Neural progenitor cell (in vitro differentiated cells): ENCODE measurements around the gene NRG3. TPM values are rescaled to one million over a fixed set of nuclear protein-coding genes. Genes with fewer than 3 reads are reported as not detected.

Source experiments
- DNase-seq: peaks from one replicate; pipeline ENCODE4 v3.0.0-alpha.2; 2016; ENCODE audit warnings: low spot score
- H2AFZ ChIP-seq: fragments of 200-600 bp; sonication (generic); replicated peaks from 2 replicates; pipeline ENCODE4 v1.6.1; 2016; ENCODE audit warnings: antibody characterized with exemption
- H3F3A ChIP-seq: fragments of 200-600 bp; sonication (generic); 2 replicates; pipeline ENCODE4 v1.6.1; 2016; ENCODE audit warnings: antibody characterized with exemption, low read depth
- H3K27ac ChIP-seq: fragments of 200-600 bp; sonication (generic); 2 replicates; pipeline ENCODE4 v1.5.1; 2016; ENCODE audit warnings: mild to moderate bottlenecking
- H3K27me3 ChIP-seq: fragments of 200-600 bp; sonication (generic); 2 replicates; pipeline ENCODE4 v1.6.1; 2016; ENCODE audit warnings: mild to moderate bottlenecking, moderate library complexity
- H3K36me3 ChIP-seq: fragments of 200-600 bp; sonication (generic); 2 replicates; pipeline ENCODE4 v1.5.1; 2016
- H3K4me1 ChIP-seq: fragments of 200-600 bp; sonication (generic); 2 replicates; pipeline ENCODE4 v1.6.1; 2016; ENCODE audit warnings: mixed run types
- H3K4me2 ChIP-seq: fragments of 200-600 bp; sonication (generic); 2 replicates; pipeline ENCODE4 v1.6.1; 2016
- H3K4me3 ChIP-seq: fragments of 200-600 bp; sonication (generic); 2 replicates; pipeline ENCODE4 v1.5.1; 2016
- H3K79me2 ChIP-seq: fragments of 200-600 bp; sonication (generic); 2 replicates; pipeline ENCODE4 v1.6.1; 2016; ENCODE audit warnings: low read depth
- H3K9ac ChIP-seq: fragments of 200-600 bp; sonication (generic); 2 replicates; pipeline ENCODE4 v1.6.1; 2016
- H3K9me3 ChIP-seq: fragments of 200-600 bp; sonication (generic); 2 replicates; pipeline ENCODE4 v1.5.1; 2016; ENCODE audit warnings: low read depth
- H4K20me1 ChIP-seq: fragments of 200-600 bp; sonication (generic); 2 replicates; pipeline ENCODE4 v1.6.1; 2016; ENCODE audit warnings: low read depth
- H3K27ac Mint-ChIP-seq: 3 replicates; pipeline ENCODE4 v1.8.0; 2021; ENCODE audit warnings: mixed read lengths
- H3K27me3 Mint-ChIP-seq: 2 replicates; pipeline ENCODE4 v1.8.0; 2022; ENCODE audit warnings: low read depth, mild to moderate bottlenecking, inconsistent platforms, moderate library complexity, mixed read lengths; ENCODE audit not compliant: insufficient read depth
- H3K36me3 Mint-ChIP-seq: 3 replicates; pipeline ENCODE4 v1.8.0; 2021; ENCODE audit warnings: mixed read lengths
- H3K4me1 Mint-ChIP-seq: 3 replicates; pipeline ENCODE4 v1.8.0; 2021; ENCODE audit warnings: mixed read lengths
- H3K4me3 Mint-ChIP-seq: 3 replicates; pipeline ENCODE4 v1.8.0; 2021; ENCODE audit warnings: mild to moderate bottlenecking, moderate library complexity, mixed read lengths
- H3K9me3 Mint-ChIP-seq: 3 replicates; pipeline ENCODE4 v1.8.0; 2020; ENCODE audit warnings: mixed read lengths
- CTCF ChIP-seq: fragments of 200-600 bp; sonication (generic); IDR thresholded peaks from 2 replicates; pipeline ENCODE4 v1.5.1; 2017; ENCODE audit warnings: antibody characterized with exemption, mild to moderate bottlenecking
- EZH2 ChIP-seq: fragments of 200-600 bp; sonication (generic); IDR thresholded peaks from 2 replicates; pipeline ENCODE4 v1.6.1; 2017; ENCODE audit warnings: antibody characterized with exemption, mild to moderate bottlenecking, moderate library complexity
- EZH2phosphoT487 ChIP-seq: fragments of 200-600 bp; sonication (generic); IDR thresholded peaks from 2 replicates; pipeline ENCODE4 v1.6.1; 2017; ENCODE audit warnings: antibody characterized with exemption
- total RNA-seq: library from RNA; depleted of rRNA; stranded (reverse); fragments of >200 nt; gene quantifications from 2 replicates; pipeline ENCODE4 v1.2.3, GENCODE V29; 2015; ENCODE audit warnings: low replicate concordance

Gene NRG3
- total RNA-seq, 1 donor from 2014 or later: 1.9 TPM

DNA sequence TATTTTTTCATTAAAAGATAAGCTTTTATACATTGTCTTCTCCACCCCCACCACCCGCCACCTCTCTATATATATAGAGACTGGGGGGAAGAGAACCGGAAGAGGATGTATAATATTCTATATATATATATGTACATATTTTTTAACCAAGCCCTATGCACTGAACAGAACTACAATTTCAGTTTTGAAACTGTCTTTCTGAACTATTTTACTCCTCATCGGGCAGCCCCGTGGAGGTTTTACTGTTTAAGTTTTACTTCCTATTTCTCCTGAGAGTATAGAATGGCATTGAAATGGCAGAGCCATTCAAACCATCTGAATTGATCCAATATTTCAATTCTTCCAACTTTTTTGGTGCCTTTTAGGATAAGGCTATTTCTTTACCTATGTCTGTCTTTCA lies 1047.1 kb downstream of the NRG3 start:
- no peaks in the 10 kb centered on the region for H3K36me3 Mint-ChIP-seq

GRCh38 chr10:82922755-82923154 lies 1047.8 kb downstream of the NRG3 start:
- Histone ChIP-seq H3K36me3 (no peaks in the 10 kb centered on the region), H3K79me2 (no peaks in the 10 kb centered on the region), H3K4me1 (no peaks in the 10 kb centered on the region), H3K4me3 (no peak overlapping the region), H3K27ac (no peak overlapping the region), H2AFZ (no peak overlapping the region), H3F3A (no peaks in the 10 kb centered on the region), H3K27me3 (no peaks in the 10 kb centered on the region), H3K9ac (no peak overlapping the region), H3K4me2 (no peak overlapping the region), H4K20me1 (no peaks in the 10 kb centered on the region), H3K9me3 (no peaks in the 10 kb centered on the region)
- H3K9me3 Mint-ChIP-seq: peaks cover 6% of the 10 kb centered on the region
- no peak overlapping the region for H3K4me3 Mint-ChIP-seq
- no peaks in the 10 kb centered on the region for H3K4me1 Mint-ChIP-seq
- no peaks in the 10 kb centered on the region for H3K36me3 Mint-ChIP-seq
- H3K27ac Mint-ChIP-seq: no peak overlapping the region
- TF ChIP-seq CTCF: no peak
- TF ChIP-seq EZH2phosphoT487: no peak
- no peak for TF ChIP-seq EZH2
- H3K27me3 Mint-ChIP-seq: no peaks in the 10 kb centered on the region
- DNase-seq: no peak

More for the DNA sequence above, 1047.1 kb downstream of the NRG3 start:
- Mint-ChIP-seq H3K4me3 (no peak overlapping the region), H3K27me3 (no peaks in the 10 kb centered on the region), H3K4me1 (peaks cover 5% of the 10 kb centered on the region), H3K9me3 (peaks cover 6% of the 10 kb centered on the region), H3K27ac (no peak overlapping the region)
- no peak overlapping the region for H3K4me2 ChIP-seq
- no peaks in the 10 kb centered on the region for H3K36me3 ChIP-seq
- no peaks in the 10 kb centered on the region for H3K79me2 ChIP-seq
- no peak overlapping the region for H2AFZ ChIP-seq
- H3K4me3 ChIP-seq: no peak overlapping the region
- no peak for TF ChIP-seq EZH2
- TF ChIP-seq CTCF: no peak
- no peak for TF ChIP-seq EZH2phosphoT487
- H3F3A ChIP-seq: no peaks in the 10 kb centered on the region
- no peak overlapping the region for H3K9ac ChIP-seq
- H3K27ac ChIP-seq: no peak overlapping the region
- H3K4me1 ChIP-seq: no peaks in the 10 kb centered on the region
- H4K20me1 ChIP-seq: no peaks in the 10 kb centered on the region
- H3K27me3 ChIP-seq: no peaks in the 10 kb centered on the region
- H3K9me3 ChIP-seq: no peaks in the 10 kb centered on the region
- no peak for DNase-seq

GRCh38 chr10:82924711-82925110 lies 1049.7 kb downstream of the NRG3 start:
- Mint-ChIP-seq H3K4me3 (no peak overlapping the region), H3K27ac (no peak overlapping the region), H3K27me3 (no peaks in the 10 kb centered on the region), H3K36me3 (no peaks in the 10 kb centered on the region), H3K9me3 (peaks cover 3% of the 10 kb centered on the region), H3K4me1 (no peaks in the 10 kb centered on the region)
- H4K20me1 ChIP-seq: no peaks in the 10 kb centered on the region
- no peak overlapping the region for H3K27ac ChIP-seq
- H3K4me1 ChIP-seq: no peaks in the 10 kb centered on the region
- no peaks in the 10 kb centered on the region for H3K36me3 ChIP-seq
- H3K4me3 ChIP-seq: no peak overlapping the region
- no peak overlapping the region for H3K4me2 ChIP-seq
- H3K27me3 ChIP-seq: no peaks in the 10 kb centered on the region
- H3F3A ChIP-seq: no peaks in the 10 kb centered on the region
- no peaks in the 10 kb centered on the region for H3K9me3 ChIP-seq
- no peak overlapping the region for H2AFZ ChIP-seq
- H3K79me2 ChIP-seq: no peaks in the 10 kb centered on the region
- TF ChIP-seq CTCF: no peak
- TF ChIP-seq EZH2phosphoT487: no peak
- TF ChIP-seq EZH2: no peak
- DNase-seq: no peak
- H3K9ac ChIP-seq: no peak overlapping the region
